CD4-positive, alpha-beta T cell treated with Interleukin-1 beta for 1 hour (primary cell): ENCODE data around the gene GPS2.
A peak's percentile ranks its signal among the peaks of the same experiment; 100 is the strongest.
"Not testable (repeated sequence)": the region's sequence is repeated elsewhere in the genome, so short reads cannot be mapped to it uniquely, and the experiment has no call there.

Experiments used
- DNase-seq, 2 donors: peaks; one replicate each; pipeline ENCODE4 v3.0.0-alpha.2; 2020 to 2022

The GPS2 gene, protein sequence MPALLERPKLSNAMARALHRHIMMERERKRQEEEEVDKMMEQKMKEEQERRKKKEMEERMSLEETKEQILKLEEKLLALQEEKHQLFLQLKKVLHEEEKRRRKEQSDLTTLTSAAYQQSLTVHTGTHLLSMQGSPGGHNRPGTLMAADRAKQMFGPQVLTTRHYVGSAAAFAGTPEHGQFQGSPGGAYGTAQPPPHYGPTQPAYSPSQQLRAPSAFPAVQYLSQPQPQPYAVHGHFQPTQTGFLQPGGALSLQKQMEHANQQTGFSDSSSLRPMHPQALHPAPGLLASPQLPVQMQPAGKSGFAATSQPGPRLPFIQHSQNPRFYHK

DNA sequence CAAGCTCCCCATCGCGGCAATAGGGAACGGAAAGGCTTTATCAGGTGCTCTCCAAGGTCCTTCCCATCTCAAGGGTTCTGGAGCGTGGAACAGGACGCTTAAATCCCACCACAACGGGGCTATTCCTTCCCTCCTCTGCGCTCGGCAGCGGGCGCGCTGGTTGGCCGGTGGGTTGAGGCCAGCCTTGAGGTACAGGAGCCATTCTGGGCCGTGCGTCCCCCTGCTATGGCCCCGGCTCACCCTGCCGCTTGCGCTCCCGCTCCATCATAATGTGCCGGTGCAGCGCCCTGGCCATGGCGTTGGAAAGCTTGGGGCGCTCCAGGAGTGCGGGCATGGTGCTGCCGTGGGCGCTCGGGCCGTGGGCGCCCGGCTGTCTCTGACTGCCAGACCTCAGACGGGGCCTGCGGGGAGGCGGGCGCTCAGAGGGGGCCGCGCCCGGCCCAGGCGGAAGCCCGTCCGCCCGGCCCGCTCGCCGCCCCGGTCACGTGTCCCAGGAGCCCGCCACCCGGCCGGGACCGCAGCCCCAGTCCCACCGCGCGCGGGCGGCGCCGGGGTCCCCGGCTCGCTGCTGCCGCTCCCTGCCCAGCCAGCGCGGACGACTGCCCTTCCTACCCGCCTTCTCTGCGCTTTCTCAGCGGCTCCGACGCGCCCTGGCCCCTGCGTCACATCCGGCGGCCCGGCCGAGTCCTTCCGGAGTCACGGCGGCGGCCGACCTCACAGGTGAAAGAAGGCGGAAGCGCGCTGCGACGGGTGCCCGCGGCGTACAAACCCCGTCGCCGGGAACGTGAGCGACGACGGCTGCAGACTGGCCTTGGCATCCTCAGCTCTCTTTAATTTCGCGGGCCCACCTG, at the start of gene GPS2:
GPS2 (minus strand) TSS at position 642 of the 851 bp plus-strand sequence; CDS start at position 334, 308 bp downstream.
- peak; percentile 92 to 94 for DNase-seq

- no peak for DNase-seq
Measured at GRCh38 chr17:7363311-7363710, 48.2 kb upstream of the GPS2 start.

- DNase-seq: no peak
Measured at GRCh38 chr17:7361906-7362305, 46.7 kb upstream of the GPS2 start.

GRCh38 chr17:7357381-7357780, 42.2 kb upstream of the GPS2 start:
- DNase-seq: no peak

DNA sequence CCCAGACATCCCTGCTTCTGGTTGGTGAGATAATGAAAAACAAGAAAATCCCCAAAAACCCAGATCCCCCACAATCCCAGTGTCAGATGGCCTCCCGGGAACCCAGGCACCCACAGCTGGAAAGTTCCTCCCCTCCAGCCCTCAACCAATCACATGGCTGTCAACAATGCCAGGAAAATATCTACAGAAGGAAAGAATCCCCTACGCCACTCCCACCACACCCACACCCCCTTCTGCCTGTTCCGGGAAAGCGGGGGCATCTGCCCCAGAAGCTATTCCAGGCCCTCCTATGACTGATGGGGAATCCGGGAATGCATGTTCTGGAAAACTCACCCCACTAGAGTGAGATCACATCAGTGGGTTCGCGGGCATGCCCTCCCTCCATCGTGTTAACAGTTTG, 41.6 kb upstream of the GPS2 start:
- DNase-seq: no peak

- peak; percentile 87 to 88 for DNase-seq
Measured at GRCh38 chr17:7356072-7356549, 41.0 kb upstream of the GPS2 start.

DNA sequence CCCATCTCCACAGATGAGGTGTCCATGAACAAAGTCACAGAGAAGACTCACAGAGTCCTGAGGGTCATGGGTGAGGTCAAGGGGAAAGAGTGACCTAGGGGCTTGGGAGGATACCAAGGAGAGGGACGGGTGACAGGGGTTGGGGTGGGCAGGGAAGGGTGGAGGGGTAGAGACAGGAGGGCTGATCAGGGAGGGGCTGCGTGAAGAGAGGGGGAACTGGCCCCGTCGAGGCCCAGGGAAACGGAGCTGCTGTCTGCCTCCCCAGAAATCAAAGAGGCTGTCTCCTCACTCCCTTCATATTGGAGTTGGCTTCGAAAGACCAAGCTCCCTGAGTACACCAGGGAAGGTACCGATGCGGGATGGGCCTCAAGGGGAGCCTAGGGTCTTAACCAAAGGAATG, 40.4 kb upstream of the GPS2 start:
- DNase-seq: no peak

- DNase-seq: no peak
Measured at GRCh38 chr17:7355053-7355452, 39.9 kb upstream of the GPS2 start, which contains the start of gene TMEM95. TSS of gene TMEM95 (plus strand) at chr17:7355156. CDS start at chr17:7355205, 49 bp downstream.

- DNase-seq: peak in 1 of 2 donors; percentile 21
Measured at GRCh38 chr17:7354262-7354843, 39.2 kb upstream of the GPS2 start.

DNA sequence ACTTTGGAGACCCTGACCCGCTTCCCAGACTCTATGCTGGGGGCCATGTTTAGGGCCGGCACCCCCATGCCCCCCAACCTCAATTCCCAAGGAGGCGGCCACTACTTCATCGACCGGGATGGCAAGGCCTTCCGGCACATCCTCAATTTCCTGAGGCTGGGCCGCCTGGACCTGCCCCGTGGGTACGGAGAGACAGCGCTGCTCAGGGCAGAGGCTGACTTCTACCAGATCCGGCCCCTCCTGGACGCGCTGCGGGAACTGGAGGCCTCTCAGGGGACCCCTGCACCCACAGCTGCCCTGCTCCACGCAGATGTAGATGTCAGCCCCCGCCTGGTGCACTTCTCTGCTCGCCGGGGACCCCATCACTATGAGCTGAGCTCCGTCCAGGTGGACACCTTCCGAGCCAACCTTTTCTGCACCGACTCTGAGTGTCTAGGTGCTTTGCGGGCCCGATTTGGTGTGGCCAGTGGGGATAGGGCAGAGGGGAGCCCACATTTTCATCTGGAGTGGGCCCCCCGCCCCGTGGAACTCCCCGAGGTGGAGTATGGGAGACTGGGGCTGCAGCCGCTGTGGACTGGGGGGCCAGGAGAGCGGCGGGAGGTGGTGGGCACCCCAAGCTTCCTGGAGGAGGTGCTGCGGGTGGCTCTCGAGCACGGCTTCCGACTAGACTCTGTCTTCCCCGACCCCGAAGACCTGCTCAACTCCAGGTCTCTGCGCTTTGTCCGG, 37.9 kb upstream of the GPS2 start:
- DNase-seq: no peak

DNA sequence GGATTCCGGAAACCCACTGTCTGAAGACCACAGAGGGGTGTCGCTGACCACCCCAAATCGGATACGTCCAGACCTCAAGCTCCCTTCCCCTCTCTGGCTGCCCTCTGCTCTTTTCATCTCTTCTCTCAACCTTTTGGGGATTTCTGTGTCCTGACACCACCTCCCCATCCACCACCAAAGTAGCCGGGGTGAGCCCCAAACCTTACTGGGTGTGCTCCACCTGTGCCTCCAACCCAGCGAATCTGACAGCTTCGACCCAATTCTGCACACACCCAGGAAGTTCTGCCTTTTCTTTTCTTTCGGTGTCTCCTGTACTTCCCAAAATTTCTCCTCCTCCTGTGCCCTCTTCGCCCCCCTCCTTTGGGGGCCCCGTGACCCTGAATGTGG, 37.3 kb upstream of the GPS2 start:
- peak in 1 of 2 donors; percentile 22 for DNase-seq

DNA sequence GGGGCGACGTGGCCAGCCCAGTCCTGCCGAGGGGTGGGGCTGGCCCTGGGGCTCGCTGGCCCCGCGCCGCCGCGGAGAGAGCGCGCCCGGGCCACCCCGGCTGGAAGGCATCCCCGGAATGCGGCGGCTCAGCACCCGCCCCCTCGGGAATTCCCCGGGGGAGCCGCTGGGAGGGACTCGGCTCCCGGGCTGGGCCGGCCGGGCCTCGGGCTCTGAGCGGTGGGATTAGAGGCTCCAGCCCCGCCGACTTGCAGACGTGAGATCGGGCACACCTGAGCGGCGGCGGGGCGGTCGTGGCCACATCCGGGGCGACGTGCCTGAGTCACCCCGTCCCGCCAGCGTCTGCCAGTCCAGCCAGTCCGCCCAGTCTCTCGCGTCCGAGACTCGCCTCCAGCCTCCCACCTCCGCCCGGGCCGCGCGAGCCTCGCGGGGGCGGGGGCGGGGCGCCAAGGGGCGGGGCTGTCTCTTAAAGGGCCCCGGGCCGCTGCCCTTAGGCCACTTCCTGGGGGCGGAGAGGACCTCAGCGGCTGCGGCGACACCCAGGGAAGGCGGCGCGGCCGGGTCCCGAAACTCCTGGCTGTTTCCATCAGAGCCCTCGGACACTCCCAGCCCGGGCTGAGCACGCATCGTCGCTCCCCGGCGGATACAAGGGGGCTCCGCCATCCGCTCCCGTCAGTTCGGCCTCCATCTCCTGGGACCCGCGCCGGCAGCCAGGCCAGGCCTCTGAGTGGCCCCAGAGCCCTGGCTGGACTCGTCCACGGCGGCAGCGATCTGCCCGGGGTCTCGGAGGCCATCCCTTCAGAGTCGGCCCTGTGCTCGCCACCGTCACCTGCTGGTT, 36.7 kb upstream of the GPS2 start, which contains the start of gene KCTD11:
KCTD11 (plus strand) TSS at position 498 of the 838 bp plus-strand sequence.
- DNase-seq: peak; percentile 83 to 84

GRCh38 chr17:7348478-7349242, 33.5 kb upstream of the GPS2 start:
- no peak for DNase-seq

- DNase-seq: no peak
Measured at GRCh38 chr17:7347630-7348477, 32.7 kb upstream of the GPS2 start.

GRCh38 chr17:7346761-7347614, 31.8 kb upstream of the GPS2 start:
- no peak for DNase-seq

- DNase-seq: no peak
Measured at GRCh38 chr17:7343250-7343649, 28.1 kb upstream of the GPS2 start.

- no peak for DNase-seq
Measured at GRCh38 chr17:7341842-7342241, 26.7 kb upstream of the GPS2 start.

DNA sequence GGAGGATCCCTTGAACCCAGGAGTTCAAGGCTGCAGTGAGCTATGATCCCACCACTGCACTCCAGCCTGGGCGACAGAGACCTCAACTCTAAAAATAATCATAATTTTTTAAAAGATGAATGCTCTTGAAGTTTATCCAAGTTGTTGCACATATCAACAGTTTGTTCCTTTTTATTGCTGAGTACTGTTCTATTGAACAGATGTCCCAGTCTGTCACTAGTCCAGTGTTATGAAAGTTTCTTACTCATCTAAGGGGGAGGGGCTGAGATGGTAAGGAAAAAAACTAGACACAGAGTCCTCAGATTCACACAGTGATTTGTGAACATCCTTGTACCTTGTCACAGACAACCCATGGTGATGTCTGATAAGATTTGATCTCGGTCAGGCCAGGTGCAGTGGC, 25.0 kb upstream of the GPS2 start:
- no peak for DNase-seq

- not testable (repeated sequence) for DNase-seq
Measured at GRCh38 chr17:7337600-7337999, 22.4 kb upstream of the GPS2 start.
